GM10266 (cell line): ENCODE measurements around the gene SS18L1.

Source experiments
- DNase-seq: peaks from one replicate; pipeline ENCODE4 v3.0.0; 2012; ENCODE audit errors: extremely low spot score
- CTCF ChIP-seq: IDR thresholded peaks from 2 replicates; pipeline ENCODE4 v1.5.1; 2012; ENCODE audit warnings: mild to moderate bottlenecking, low read depth; ENCODE audit not compliant: control insufficient read depth, insufficient read depth; ENCODE audit errors: missing control alignments

Gene SS18L1

DNA sequence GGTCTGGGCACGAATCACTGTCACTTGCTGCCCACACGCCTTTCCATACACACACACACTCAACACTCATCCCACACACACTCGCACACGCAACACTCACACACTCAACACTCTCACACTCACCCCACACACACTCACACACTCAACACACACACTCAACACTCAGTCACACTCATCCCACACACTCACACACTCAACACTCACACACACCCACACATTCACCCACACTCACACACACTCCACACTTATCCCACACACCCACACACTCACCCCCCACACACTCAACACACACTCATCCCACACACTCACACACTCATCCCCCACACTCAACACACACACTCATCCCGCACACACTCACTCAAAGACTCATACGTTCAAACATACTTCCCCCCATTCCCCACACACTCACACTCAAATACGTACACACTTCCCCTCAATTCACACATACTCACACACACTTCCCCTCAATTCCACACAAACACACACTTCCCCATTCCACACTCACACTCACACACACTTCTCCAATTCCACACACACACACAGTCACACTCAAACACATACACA, 85.5 kb downstream of the SS18L1 start:
- no peak for DNase-seq
- TF ChIP-seq CTCF: no peak

- no peak for DNase-seq
- TF ChIP-seq CTCF: no peak
Measured at GRCh38 chr20:62229667-62230066, 86.1 kb downstream of the SS18L1 start.

- no peak for DNase-seq
- TF ChIP-seq CTCF: no peak
Measured at GRCh38 chr20:62230276-62230675, 86.7 kb downstream of the SS18L1 start.

DNA sequence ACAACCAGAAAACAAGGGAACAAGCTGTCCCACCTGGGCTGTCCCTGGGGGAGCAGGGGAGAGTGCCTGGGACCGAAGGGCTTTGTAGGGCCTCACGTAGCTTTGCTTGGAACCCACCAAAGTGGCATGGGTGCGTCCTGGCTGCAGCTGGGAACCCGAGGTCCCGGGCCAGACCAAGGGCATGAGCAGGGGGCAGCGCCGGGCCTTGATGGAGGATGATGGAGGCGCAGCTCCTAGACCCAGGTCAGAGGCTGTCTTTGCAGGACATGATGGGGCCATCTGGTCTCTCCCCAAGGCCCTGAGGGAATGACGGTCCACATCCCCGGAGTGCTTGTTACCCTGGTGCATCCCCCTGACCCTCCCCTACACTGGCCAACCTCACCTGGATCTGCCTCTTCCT, 87.1 kb downstream of the SS18L1 start:
- TF ChIP-seq CTCF: no peak
- no peak for DNase-seq

GRCh38 chr20:62231292-62231691, 87.7 kb downstream of the SS18L1 start:
- TF ChIP-seq CTCF: no peak
- DNase-seq: no peak
